Ishikawa (cell line): ENCODE results near the gene USP49.

Experiments
- CEBPB ChIP-seq: IDR thresholded peaks from 2 replicates; pipeline ENCODE4 v1.6.1; 2012
- CREB1 ChIP-seq: IDR thresholded peaks from 2 replicates; pipeline ENCODE4 v1.6.1; 2012; ENCODE audit warnings: low read depth
- EGR1 ChIP-seq: IDR thresholded peaks from 2 replicates; pipeline ENCODE4 v1.6.1; 2012
- EP300 ChIP-seq: IDR thresholded peaks from 2 replicates; pipeline ENCODE4 v1.6.1; 2012; ENCODE audit warnings: borderline replicate concordance
- FOXM1 ChIP-seq: IDR thresholded peaks from 2 replicates; pipeline ENCODE4 v1.6.1; 2012; ENCODE audit warnings: low read depth, borderline replicate concordance
- NFIC ChIP-seq: IDR thresholded peaks from 2 replicates; pipeline ENCODE4 v1.6.1; 2012
- RAD21 ChIP-seq: IDR thresholded peaks from 2 replicates; pipeline ENCODE4 v1.6.1; 2012; ENCODE audit warnings: low read depth
- TAF1 ChIP-seq: IDR thresholded peaks from 2 replicates; pipeline ENCODE4 v1.6.1; 2012; ENCODE audit warnings: low read depth, mild to moderate bottlenecking
- TCF12 ChIP-seq: IDR thresholded peaks from 2 replicates; pipeline ENCODE4 v1.6.1; 2012; ENCODE audit warnings: low read depth
- TEAD4 ChIP-seq: IDR thresholded peaks from 2 replicates; pipeline ENCODE4 v1.6.1; 2012
- YY1 ChIP-seq: IDR thresholded peaks from 2 replicates; pipeline ENCODE4 v1.6.1; 2012; ENCODE audit warnings: low read depth
- ZBTB7A ChIP-seq: IDR thresholded peaks from 2 replicates; pipeline ENCODE4 v1.6.1; 2012; ENCODE audit warnings: low read depth
- TF ChIP-seq, protein P1 (sequence below): IDR thresholded peaks from 2 replicates; pipeline ENCODE4 v1.6.1; 2012
- TF ChIP-seq, protein P2 (sequence below): IDR thresholded peaks from 2 replicates; pipeline ENCODE4 v1.6.1; 2012
- TF ChIP-seq, protein P3 (sequence below): IDR thresholded peaks from 2 replicates; pipeline ENCODE4 v1.6.1; 2012; ENCODE audit warnings: low read depth, mild to moderate bottlenecking

Gene USP49

GRCh38 chr6:41937861-41938574, 42.8 kb upstream of the USP49 start:
- TF ChIP-seq ZBTB7A (no peak), TEAD4 (no peak), EP300 (no peak), CEBPB (no peak), EGR1 (no peak), YY1 (no peak), RAD21 (no peak), TAF1 (no peak), FOXM1 (no peak), TCF12 (no peak), CREB1 (no peak), NFIC (no peak)
- TF ChIP-seq, protein P1, sequence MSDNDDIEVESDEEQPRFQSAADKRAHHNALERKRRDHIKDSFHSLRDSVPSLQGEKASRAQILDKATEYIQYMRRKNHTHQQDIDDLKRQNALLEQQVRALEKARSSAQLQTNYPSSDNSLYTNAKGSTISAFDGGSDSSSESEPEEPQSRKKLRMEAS: no peak
- TF ChIP-seq, protein P2, sequence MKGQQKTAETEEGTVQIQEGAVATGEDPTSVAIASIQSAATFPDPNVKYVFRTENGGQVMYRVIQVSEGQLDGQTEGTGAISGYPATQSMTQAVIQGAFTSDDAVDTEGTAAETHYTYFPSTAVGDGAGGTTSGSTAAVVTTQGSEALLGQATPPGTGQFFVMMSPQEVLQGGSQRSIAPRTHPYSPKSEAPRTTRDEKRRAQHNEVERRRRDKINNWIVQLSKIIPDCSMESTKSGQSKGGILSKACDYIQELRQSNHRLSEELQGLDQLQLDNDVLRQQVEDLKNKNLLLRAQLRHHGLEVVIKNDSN: no peak
- TF ChIP-seq, protein P3, sequence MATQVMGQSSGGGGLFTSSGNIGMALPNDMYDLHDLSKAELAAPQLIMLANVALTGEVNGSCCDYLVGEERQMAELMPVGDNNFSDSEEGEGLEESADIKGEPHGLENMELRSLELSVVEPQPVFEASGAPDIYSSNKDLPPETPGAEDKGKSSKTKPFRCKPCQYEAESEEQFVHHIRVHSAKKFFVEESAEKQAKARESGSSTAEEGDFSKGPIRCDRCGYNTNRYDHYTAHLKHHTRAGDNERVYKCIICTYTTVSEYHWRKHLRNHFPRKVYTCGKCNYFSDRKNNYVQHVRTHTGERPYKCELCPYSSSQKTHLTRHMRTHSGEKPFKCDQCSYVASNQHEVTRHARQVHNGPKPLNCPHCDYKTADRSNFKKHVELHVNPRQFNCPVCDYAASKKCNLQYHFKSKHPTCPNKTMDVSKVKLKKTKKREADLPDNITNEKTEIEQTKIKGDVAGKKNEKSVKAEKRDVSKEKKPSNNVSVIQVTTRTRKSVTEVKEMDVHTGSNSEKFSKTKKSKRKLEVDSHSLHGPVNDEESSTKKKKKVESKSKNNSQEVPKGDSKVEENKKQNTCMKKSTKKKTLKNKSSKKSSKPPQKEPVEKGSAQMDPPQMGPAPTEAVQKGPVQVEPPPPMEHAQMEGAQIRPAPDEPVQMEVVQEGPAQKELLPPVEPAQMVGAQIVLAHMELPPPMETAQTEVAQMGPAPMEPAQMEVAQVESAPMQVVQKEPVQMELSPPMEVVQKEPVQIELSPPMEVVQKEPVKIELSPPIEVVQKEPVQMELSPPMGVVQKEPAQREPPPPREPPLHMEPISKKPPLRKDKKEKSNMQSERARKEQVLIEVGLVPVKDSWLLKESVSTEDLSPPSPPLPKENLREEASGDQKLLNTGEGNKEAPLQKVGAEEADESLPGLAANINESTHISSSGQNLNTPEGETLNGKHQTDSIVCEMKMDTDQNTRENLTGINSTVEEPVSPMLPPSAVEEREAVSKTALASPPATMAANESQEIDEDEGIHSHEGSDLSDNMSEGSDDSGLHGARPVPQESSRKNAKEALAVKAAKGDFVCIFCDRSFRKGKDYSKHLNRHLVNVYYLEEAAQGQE: no peak

- no peak for TF ChIP-seq CREB1
- TF ChIP-seq YY1: no peak
- no peak for TF ChIP-seq EP300
- TF ChIP-seq, protein P3: no peak
- TF ChIP-seq NFIC: no peak
- no peak for TF ChIP-seq FOXM1
- TF ChIP-seq TCF12: no peak
- TF ChIP-seq, protein P1: no peak
- TF ChIP-seq ZBTB7A: no peak
- TF ChIP-seq TAF1: no peak
- TF ChIP-seq CEBPB: no peak
- TF ChIP-seq TEAD4: no peak
- no peak for TF ChIP-seq EGR1
Observed at GRCh38 chr6:41937472-41937860, 42.3 kb upstream of the USP49 start.

DNA sequence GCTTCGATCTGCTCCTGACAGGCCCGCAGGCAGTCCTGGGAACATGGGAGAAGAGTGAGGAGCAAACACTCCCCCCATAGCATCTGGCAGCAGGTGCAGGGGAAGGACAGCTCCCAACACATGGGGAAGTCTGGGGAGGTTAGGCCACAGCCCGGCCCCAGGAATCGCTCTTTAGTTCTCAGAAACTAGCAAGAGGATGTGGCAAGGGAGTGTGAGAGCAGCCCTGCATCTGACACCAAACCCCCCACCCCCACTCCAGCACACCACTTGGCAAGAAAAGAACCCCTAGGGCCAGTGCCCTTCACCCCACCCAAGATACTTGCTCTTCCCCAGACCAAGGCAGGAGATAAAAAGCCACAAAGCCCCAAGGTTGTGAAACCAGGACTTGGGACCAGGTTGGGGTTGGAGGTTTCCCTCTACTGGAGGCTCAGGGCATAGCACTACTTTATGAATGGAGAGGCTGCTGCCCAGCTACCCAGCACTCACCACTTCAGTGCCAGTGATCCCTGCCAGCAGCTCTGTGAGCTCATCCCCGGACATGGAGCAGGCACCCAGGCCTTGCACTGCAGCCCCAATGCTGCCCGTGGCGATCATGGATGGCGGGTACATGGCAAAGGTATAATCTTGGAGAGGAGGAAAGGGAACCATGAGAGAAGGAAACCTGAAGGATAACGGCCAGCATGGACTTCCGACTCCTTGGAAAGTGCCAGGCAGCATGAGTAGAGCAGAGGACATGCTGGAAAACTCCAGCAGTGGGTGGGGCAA, 41.1 kb upstream of the USP49 start:
- TF ChIP-seq RAD21: peak; percentile 55
- no peak for TF ChIP-seq TAF1
- no peak for TF ChIP-seq YY1
- TF ChIP-seq CEBPB: no peak
- no peak for TF ChIP-seq NFIC
- no peak for TF ChIP-seq TEAD4

- TF ChIP-seq, protein P2: no peak
- TF ChIP-seq EP300: no peak
- TF ChIP-seq, protein P3: no peak
- no peak for TF ChIP-seq CREB1
- TF ChIP-seq RAD21: no peak
- TF ChIP-seq FOXM1: no peak
- TF ChIP-seq CEBPB: no peak
- TF ChIP-seq EGR1: no peak
- no peak for TF ChIP-seq TCF12
- no peak for TF ChIP-seq NFIC
- TF ChIP-seq TEAD4: no peak
- TF ChIP-seq ZBTB7A: no peak
- TF ChIP-seq, protein P1: no peak
- no peak for TF ChIP-seq TAF1
Observed at GRCh38 chr6:41935685-41936072, 40.5 kb upstream of the USP49 start.
